Epidermal melanocyte (primary cell): ENCODE measurements around the gene UBR2.
"Not testable (repeated sequence)": the region's sequence is repeated elsewhere in the genome, so short reads cannot be mapped to it uniquely, and the experiment has no call there.

Experiments
- DNase-seq: peaks from one replicate; pipeline ENCODE4 v3.0.0; 2011; ENCODE audit warnings: low spot score; ENCODE audit not compliant: insufficient read length

The UBR2 gene

GRCh38 chr6:42555477-42556457 lies 8.1 kb upstream of the UBR2 start:
- DNase-seq, result no peak

GRCh38 chr6:42556462-42556861 lies 7.4 kb upstream of the UBR2 start:
- DNase-seq, result no peak

- not testable (repeated sequence) for DNase-seq
These were observed 4.6 kb upstream of the UBR2 start for GRCh38 chr6:42559276-42559675.

- no peak for DNase-seq
These were observed 1.8 kb upstream of the UBR2 start for GRCh38 chr6:42561986-42562385.

- no peak for DNase-seq
These were observed 932 bp upstream of the UBR2 start for GRCh38 chr6:42562788-42563405.

- no peak for DNase-seq
These were observed 637 bp downstream of the UBR2 start for GRCh38 chr6:42564506-42564825.

- DNase-seq, result no peak
These were observed 2.2 kb downstream of the UBR2 start for GRCh38 chr6:42565823-42566613.

GRCh38 chr6:42566614-42567208 lies 2.9 kb downstream of the UBR2 start:
- DNase-seq, result no peak

GRCh38 chr6:42567237-42567636 lies 3.4 kb downstream of the UBR2 start:
- DNase-seq, result not testable (repeated sequence)

GRCh38 chr6:42569102-42570028 lies 5.5 kb downstream of the UBR2 start:
- DNase-seq, result no peak

- no peak for DNase-seq
These were observed 7.9 kb downstream of the UBR2 start for GRCh38 chr6:42571611-42572342.

GRCh38 chr6:42572523-42572922 lies 8.7 kb downstream of the UBR2 start:
- no peak for DNase-seq

- not testable (repeated sequence) for DNase-seq
These were observed 12.7 kb downstream of the UBR2 start for GRCh38 chr6:42576538-42576937.

GRCh38 chr6:42598300-42598699 lies 34.5 kb downstream of the UBR2 start:
- DNase-seq, result no peak

GRCh38 chr6:42599558-42599957 lies 35.7 kb downstream of the UBR2 start:
- DNase-seq, result no peak

- no peak for DNase-seq
These were observed 40.3 kb downstream of the UBR2 start for GRCh38 chr6:42604150-42604549.

- DNase-seq, result not testable (repeated sequence)
These were observed 40.9 kb downstream of the UBR2 start for GRCh38 chr6:42604699-42605098.

GRCh38 chr6:42610416-42610815 lies 46.6 kb downstream of the UBR2 start:
- DNase-seq, result no peak

- no peak for DNase-seq
These were observed 51.7 kb downstream of the UBR2 start for GRCh38 chr6:42615518-42615917.

- DNase-seq, result no peak
These were observed 52.9 kb downstream of the UBR2 start for GRCh38 chr6:42616716-42617115.
